SIG-M5 (cell line): ENCODE measurements around the gene PLGLB1.
"Not testable (repeated sequence)": the region's sequence is repeated elsewhere in the genome, so short reads cannot be mapped to it uniquely, and the experiment has no call there.

Experiments
- DNase-seq: peaks from one replicate; lab custom pipeline; 2025; lab: John Stamatoyannopoulos, UW

The PLGLB1 gene

DNA sequence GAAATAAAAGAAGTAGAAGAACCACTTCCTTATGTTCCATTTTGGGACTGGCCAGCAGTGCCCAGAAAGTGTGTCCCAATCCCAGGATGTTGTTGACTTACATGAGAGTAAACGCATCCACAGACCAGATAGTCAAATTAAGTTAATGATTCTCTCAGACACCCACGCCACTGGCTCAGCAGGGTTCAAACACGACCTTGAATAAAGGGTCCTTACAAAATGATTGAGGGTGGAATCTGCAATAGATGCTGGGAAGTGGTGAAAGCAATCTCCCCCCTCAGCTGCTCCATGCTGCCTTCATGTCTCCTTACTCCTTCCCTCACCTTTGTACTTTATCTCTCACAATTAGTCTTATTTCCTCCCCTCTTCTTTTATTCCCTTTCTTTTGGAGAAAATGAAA, at the start of gene PLGLB1:
Gene PLGLB1 (minus strand): TSS at position 101 of the 400 bp plus-strand sequence. CDS start 61 bp downstream, at position 40.
- not testable (repeated sequence) for DNase-seq

DNA sequence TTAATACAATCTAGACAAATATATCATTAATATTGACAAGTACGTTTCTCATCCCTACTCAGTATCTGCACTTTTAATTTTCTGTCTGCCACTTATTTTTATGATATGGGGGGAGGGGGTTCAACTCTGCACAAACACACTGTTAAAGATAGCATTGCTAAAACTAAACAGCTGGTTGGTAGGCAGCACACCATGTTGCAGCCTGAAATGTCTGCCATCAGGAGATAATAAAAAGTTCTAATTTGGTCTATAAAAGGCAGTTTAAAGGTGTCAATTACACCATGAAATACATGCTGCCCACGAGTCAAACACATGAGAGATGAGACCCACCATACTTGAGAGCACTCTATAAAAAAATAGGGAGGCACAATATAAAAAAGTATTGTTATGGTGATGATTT, 42.7 kb upstream of the PLGLB1 start:
- DNase-seq = not testable (repeated sequence)

DNA sequence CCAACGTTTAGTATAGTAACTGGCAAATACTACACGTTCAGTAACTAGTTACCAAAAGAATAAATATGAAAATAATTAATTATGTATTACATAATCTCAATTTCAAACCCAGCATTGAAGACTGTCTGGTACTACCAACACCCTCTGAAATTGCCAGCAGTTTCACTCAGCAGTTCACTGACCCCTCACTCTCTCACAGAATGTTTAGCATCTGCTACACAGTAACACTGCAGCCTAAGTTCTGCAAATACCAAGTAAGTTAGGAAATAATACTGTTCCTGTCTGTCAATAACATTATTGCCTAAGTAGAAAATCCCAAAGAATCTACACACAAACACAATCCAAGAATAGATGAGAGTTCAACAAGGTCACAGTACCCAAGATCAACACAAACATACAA, 41.8 kb upstream of the PLGLB1 start:
- DNase-seq = not testable (repeated sequence)

DNA sequence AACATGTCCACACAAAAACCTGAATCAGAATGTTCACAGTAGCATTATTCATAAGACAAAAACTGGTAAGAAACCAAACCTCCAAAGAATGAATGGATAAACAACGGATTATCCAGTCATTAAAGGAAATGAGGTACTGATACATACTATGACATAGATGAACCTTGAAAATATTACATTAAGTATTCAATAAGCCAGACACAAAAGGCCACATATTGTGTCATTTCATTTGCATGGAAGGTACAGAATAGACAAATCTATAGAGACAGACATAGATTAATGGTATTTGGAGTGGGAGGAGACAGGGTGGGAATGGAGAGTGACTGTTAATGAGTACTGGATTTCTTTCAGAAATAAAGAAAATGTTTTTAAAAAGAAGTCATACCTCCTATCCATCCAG, 39.9 kb upstream of the PLGLB1 start:
- DNase-seq = not testable (repeated sequence)

DNA sequence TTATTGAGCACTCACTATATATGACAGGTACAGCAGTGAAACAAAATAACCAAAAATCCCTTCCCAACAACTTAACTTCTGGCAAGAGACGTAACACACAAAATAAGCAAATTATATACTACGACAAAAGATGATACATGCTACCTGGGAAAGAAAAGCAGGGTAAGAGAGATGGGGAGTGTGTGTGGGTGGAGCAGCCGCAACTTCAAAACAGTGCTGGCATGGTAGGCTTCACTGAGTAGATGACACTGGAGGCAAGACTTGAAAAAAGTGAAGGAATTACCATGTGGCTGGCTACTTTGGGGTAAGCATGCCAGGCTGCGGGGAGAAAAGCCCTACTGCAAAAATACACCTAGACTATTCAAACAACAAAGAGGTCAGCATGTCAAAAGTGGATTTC, 36.0 kb upstream of the PLGLB1 start:
- not testable (repeated sequence) for DNase-seq

DNA sequence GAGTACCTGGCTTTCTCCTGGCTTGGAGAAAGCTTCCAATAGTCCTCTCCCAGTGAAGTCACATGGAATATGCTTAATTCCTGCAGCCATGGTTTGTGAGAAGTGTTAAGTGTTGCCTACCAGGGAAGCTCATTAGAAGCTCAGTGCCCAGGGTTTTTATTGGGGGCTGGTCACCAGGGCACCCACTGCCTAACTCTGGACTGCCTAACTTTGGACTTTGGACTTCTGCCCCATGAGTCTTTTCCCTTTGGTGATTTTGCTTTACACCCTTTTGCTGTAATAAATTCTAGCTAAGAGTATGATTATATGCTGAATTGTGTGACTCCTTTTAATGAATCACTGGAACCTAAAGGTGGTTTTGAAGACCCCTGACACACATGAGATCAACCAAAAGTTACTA, 35.2 kb upstream of the PLGLB1 start:
- DNase-seq = not testable (repeated sequence)

DNA sequence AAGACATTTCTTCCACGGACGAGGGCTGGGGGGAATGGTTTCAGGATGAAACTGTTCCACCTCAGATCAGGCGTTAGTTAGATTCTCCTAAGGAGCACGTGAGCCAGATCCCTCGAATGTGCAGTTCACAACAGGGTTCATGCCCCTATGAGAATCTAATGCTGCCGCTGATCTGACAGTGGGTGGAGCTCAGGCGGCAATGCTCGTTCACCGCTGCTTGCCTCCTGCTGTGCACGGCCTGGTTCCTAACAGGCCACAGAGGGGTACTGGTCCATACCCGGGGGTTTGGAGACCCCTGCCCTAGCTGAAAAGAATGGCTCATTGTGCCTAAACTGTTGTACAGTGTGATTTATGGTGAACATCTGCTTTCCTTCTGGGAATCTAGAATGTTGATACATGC, 34.8 kb upstream of the PLGLB1 start:
- not testable (repeated sequence) for DNase-seq

DNA sequence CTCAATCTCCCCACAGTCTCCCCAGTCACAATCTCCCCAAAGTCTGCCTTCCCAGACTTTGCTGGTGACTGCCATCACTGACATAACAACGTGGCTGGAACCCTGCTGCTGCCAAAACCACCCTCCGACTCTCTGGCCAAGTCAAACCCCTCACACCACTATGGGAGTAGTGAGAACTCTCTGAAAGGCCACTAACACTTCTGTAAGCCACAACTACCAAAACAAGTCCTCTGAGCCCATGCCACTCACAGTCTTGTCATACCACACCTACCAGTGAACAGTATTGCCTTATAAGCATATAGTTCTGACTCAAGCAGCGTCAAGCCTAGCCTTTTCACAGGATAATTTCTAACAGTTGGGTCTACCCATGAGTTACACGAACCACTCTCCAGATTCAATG, 32.7 kb upstream of the PLGLB1 start:
- not testable (repeated sequence) for DNase-seq

DNA sequence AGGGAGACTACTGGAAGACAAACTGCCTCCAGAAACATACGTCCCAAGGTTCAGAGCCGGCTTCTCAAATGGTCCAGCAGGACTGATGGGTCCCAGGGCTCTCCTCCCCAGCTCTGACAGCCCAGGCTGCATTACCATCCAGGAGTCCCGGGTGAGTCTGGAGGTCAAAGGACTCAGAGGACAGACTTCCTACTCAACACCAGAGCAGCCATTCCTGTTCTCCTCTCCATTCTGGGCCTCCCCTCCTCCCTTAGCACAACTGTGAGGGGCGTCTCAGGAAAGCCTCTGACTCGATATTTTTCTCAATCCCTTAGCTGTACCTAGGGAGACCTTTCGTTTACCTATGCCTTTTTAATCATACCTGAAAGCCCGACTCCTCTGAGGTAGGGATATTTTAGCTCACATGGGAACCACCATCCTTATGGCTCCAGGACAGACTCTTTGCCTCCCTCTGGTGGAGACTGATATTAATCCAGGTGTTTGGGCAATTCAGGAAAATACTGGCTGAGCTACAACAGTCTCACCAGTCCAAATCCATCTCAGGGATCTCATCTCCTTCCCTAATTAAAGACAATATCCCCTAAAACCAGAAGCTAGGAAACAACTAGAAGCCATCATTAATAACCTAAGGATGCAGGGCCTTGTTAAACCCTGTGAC, 19.8 kb upstream of the PLGLB1 start:
- DNase-seq = not testable (repeated sequence)

DNA sequence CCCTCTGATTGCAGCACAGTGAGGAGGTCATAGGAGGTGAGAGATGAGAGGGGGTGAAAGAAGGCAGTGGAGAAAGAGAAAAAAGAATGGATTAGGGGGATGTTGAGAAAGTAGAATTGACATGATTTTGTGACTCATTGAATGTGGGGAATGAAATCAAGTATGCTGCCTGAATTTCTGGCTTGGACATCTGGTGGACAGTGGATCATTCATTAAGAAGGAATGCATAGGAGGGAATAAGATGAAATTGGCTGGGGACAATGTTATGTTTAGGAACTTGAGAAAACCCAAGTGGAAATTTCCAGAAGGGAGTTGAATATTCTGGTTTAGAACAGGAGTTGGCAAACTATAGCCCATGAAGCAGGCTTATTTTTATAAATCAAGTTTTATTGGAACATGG, 7.0 kb upstream of the PLGLB1 start:
- DNase-seq = not testable (repeated sequence)

DNA sequence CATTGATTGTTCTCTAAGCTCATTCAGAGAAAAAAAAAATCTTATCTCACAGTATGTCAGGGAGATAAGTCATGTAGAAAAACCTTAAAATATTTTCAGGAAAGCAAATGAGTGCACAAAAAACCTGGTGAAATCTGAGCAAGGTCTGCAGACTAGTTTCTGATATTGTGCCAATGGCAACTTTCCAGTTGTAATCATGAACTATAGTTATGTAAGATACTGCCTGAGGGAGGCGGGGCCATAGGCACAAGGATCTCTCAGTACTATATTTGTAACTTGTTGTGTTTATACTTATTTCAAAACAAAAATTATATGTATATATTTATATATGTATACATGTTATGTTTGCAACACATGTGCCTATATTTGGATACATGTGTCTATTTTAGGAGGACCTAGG, 5.2 kb upstream of the PLGLB1 start:
- not testable (repeated sequence) for DNase-seq

DNA sequence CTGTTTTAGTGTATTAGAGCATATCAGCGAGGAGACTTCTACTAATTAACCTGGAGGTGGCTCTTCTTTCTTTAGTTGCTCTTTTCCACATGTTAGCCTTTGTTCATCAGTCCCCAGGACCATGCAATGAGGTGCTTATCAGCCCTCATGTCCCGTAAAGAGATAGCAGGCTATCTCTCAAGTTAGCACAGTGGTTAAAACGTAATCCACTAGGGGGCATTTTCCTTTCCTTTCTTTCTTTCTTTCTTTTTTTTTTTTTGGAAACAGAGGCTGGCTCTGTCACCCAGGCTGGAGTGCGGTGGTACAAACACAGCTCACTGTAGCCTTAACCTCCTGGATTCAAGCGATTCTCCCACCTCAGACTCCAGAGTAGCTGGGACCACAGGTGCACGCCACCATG, 4.3 kb upstream of the PLGLB1 start:
- not testable (repeated sequence) for DNase-seq

DNA sequence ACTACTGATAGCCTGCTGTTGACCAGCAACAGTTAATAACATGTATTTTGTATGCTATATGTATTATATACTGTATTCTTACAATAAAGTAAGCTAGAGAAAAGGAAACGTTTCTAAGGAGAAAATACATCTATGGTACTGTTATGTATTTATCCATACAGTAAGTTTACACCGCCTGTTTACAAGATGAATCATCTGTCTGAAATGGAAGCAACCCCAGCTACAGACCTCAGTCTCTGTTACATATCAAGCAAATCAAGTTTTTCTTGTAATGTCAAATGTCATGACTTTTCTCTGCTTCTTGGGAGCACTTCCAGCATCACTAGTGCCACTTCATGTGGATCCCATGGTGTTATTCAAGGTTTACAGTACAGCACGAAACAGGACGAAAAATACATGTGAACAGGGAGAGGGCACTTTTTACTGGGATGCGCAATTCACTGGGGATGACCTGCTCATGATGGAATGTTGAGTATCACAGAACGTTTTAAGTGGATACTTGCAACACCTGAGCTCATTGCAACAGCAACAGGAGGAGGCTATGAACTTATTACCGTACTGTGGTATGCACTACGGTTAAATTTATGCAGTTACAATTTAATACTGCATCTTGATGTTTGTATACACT, 2.5 kb upstream of the PLGLB1 start:
- not testable (repeated sequence) for DNase-seq

DNA sequence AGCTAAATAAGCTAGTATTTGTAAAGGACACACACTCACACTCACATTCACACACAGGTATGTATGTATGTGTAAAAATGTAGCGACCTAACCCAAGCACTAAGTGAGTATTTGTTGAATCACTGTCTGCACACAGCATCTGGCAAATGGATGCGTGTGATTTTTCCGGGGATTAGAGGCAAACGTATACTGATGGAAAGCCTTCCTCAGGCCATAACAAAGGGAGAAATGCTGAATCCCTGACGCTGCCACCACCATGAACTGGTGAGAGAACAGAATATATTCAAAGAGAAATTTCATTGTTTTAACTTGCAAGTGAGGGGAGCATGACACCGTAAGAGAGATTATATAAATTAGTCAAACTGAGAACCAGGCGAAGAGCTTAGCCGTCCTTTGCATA, 601 bp downstream of the PLGLB1 start:
- not testable (repeated sequence) for DNase-seq

DNA sequence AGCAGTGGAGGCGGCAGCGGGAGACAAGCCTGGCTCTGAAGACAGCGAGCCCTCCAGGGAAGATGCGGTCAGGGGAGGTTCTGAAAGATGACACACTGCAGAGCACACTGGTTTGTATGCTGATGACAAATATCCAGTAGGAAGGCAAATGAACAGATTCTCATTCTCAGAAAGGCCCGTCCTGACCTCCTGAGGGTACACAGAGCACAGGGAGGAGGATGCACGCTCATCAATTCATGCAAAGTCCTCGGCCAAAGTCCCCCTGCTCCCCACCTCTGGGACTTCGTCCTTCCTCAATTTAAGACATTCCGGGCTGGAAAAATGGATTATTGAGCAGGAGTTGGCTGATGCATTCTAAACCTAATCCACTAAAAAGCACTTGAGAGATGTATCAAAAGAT, 2.6 kb downstream of the PLGLB1 start:
- DNase-seq = not testable (repeated sequence)

DNA sequence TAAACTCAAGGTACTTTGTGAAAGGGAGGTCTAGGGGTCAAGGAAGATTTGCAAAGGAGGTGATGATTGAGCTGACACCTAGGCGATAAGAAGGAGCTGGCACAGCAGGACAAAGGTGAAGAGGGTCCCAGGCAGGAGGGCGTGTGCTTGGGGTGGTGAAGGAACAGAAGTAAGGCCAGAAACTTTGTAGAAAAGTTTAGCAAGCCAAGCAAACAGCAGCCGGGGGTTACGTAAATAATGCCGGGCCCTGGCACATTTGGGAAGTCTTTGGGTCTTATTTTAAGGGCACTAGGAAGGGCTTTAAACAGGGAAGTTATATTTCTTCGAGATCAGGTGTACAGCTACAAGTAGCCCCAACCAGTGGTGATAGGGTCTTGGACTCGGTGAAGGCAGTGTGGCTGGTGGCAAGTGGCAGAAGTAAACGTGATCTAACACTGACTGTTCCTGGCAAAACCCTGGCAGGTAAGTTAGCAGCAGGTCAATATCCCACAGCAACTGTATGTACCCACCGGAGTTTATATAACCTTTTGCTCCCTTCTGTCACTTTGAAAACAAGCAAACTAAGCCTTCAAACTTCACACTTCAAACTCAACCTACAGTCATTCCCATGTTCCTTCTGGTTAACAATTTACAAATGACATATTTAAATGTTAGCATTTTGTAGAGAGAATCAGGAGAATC, 7.0 kb downstream of the PLGLB1 start:
- DNase-seq = not testable (repeated sequence)

DNA sequence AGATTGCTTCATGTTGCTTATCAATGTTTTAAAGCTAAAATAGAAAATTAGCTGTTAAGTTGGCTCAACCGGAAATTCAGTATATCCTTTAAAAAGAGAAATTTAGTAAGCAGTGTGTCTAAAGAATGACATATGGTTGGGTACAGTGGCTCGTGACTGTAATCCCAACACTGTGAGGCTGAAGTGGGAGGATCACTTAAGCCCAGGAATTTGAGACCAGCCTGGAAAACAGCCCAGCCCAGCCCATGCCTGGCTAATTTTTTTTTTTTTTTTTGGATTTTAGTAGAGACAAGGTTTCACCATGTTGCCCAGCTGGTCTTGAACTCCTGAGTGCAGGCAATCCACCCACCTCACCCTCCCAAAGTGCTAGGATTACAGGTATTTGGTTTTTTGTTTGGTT, 17.2 kb downstream of the PLGLB1 start:
- not testable (repeated sequence) for DNase-seq
